ENCODE results near the gene TMEM132D.

TMEM132D gene

GRCh38 chr12:129720618-129721017 is 183.2 kb downstream of the TMEM132D start:
- no peak for DNase-seq

- DNase-seq: no peak
Measured at GRCh38 chr12:129719416-129719815, 184.4 kb downstream of the TMEM132D start.

GRCh38 chr12:129717438-129717837 is 186.4 kb downstream of the TMEM132D start:
- DNase-seq: no peak

- DNase-seq: no peak
Measured at GRCh38 chr12:129716825-129717224, 187.0 kb downstream of the TMEM132D start.

GRCh38 chr12:129706716-129707115 is 197.1 kb downstream of the TMEM132D start:
- DNase-seq: no peak

GRCh38 chr12:129704232-129704830 is 199.5 kb downstream of the TMEM132D start:
- no peak for DNase-seq

- no peak for DNase-seq
Measured at GRCh38 chr12:129701631-129702101, 202.2 kb downstream of the TMEM132D start.

- DNase-seq: no peak
Measured at GRCh38 chr12:129700036-129700435, 203.8 kb downstream of the TMEM132D start.

GRCh38 chr12:129696926-129697325 is 206.9 kb downstream of the TMEM132D start:
- DNase-seq: no peak

GRCh38 chr12:129696405-129696804 is 207.4 kb downstream of the TMEM132D start:
- no peak for DNase-seq

GRCh38 chr12:129693731-129694130 is 210.1 kb downstream of the TMEM132D start:
- no peak for DNase-seq

- DNase-seq: no peak
Measured at GRCh38 chr12:129687731-129688130, 216.1 kb downstream of the TMEM132D start.

GRCh38 chr12:129681830-129682229 is 222.0 kb downstream of the TMEM132D start:
- no peak for DNase-seq

GRCh38 chr12:129681151-129681550 is 222.7 kb downstream of the TMEM132D start:
- DNase-seq: no peak

- no peak for DNase-seq
Measured at GRCh38 chr12:129676411-129676810, 227.4 kb downstream of the TMEM132D start.

GRCh38 chr12:129675947-129676346 is 227.9 kb downstream of the TMEM132D start:
- no peak for DNase-seq

- DNase-seq: no peak
Measured at GRCh38 chr12:129675496-129675895, 228.3 kb downstream of the TMEM132D start.

GRCh38 chr12:129673806-129674205 is 230.0 kb downstream of the TMEM132D start:
- no peak for DNase-seq

- no peak for DNase-seq
Measured at GRCh38 chr12:129672110-129672509, 231.7 kb downstream of the TMEM132D start.

- no peak for DNase-seq
Measured at GRCh38 chr12:129670256-129670920, 233.4 kb downstream of the TMEM132D start.

- DNase-seq: no peak
Measured at GRCh38 chr12:129665414-129665813, 238.4 kb downstream of the TMEM132D start.

GRCh38 chr12:129662234-129662633 is 241.6 kb downstream of the TMEM132D start:
- no peak for DNase-seq

- no peak for DNase-seq
Measured at GRCh38 chr12:129660946-129661345, 242.9 kb downstream of the TMEM132D start.

GRCh38 chr12:129659961-129660622 is 243.7 kb downstream of the TMEM132D start:
- DNase-seq: no peak

Measured in activated T-cell treated with anti-CD3 and anti-CD28 coated beads, Interleukin-2, amount 50 U/mL, for 48 hours (primary cell).